Mesothelial cell of epicardium (in vitro differentiated cells): ENCODE results near the gene PTTG2. TPM values are rescaled to one million over a fixed set of nuclear protein-coding genes. Genes with fewer than 3 reads are reported as not detected.
"Not testable (repeated sequence)": the region's sequence is repeated elsewhere in the genome, so short reads cannot be mapped to it uniquely, and the experiment has no call there.

Experiments
- DNase-seq, 2 experiments: peaks; one replicate each; pipeline ENCODE4 v3.0.0; 2021; ENCODE audit warnings: low spot score in 2 of 2; ENCODE audit not compliant: unreplicated experiment in 2 of 2
- H3K27ac Mint-ChIP-seq: 2 replicates; pipeline ENCODE4 v1.8.0; 2021; ENCODE audit warnings: mixed read lengths
- H3K27me3 Mint-ChIP-seq: 2 replicates; pipeline ENCODE4 v1.8.0; 2021; ENCODE audit warnings: low read depth, mixed read lengths
- H3K36me3 Mint-ChIP-seq: 2 replicates; pipeline ENCODE4 v1.8.0; 2021; ENCODE audit warnings: mixed read lengths
- H3K4me1 Mint-ChIP-seq: 2 replicates; pipeline ENCODE4 v1.8.0; 2021; ENCODE audit warnings: mixed read lengths
- H3K4me3 Mint-ChIP-seq: 2 replicates; pipeline ENCODE4 v1.8.0; 2021; ENCODE audit warnings: mild to moderate bottlenecking, moderate library complexity, mixed read lengths
- H3K9me3 Mint-ChIP-seq: 2 replicates; pipeline ENCODE4 v1.8.0; 2021; ENCODE audit warnings: mixed read lengths
- total RNA-seq: library from RNA; stranded (reverse); gene quantifications from 3 replicates; pipeline ENCODE4 v1.2.1, GENCODE V29; 2021
- TF ChIP-seq, protein P1 (sequence below): fragments of 200-600 bp; sonication (generic); IDR thresholded peaks from one replicate; pipeline ENCODE4 v1.5.0; 2021; ENCODE audit warnings: antibody characterized with exemption; ENCODE audit not compliant: unreplicated experiment

The PTTG2 gene
- total RNA-seq, 1 donor from 2014 or later, result not detected

DNA sequence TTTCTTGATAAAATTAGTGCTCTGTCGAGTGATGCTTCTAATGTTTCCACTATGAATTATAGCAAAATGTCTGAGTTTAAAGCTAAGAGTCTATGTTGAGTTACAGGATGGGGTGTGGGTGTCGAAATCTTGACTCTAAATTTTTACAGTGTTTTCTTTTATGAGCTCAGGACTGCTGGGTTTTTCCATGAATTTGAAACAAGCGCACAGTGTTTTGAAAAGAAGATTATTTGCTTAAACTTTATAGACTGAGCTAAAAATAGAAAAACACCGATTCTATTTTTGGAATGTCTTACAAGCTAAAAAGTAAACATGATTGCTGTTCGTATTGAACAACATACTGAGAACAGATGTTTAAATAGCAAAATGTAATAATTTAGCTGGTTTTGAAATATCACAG is 7.5 kb downstream of the PTTG2 start:
- Mint-ChIP-seq H3K36me3 (peaks cover 1% of the 10 kb centered on the region), H3K27me3 (no peaks in the 10 kb centered on the region), H3K9me3 (peaks cover 19% of the 10 kb centered on the region), H3K4me1 (peaks cover 4% of the 10 kb centered on the region), H3K4me3 (no peak overlapping the region), H3K27ac (peak overlapping the region; percentile 14)
- no peak for DNase-seq
- TF ChIP-seq, protein P1, sequence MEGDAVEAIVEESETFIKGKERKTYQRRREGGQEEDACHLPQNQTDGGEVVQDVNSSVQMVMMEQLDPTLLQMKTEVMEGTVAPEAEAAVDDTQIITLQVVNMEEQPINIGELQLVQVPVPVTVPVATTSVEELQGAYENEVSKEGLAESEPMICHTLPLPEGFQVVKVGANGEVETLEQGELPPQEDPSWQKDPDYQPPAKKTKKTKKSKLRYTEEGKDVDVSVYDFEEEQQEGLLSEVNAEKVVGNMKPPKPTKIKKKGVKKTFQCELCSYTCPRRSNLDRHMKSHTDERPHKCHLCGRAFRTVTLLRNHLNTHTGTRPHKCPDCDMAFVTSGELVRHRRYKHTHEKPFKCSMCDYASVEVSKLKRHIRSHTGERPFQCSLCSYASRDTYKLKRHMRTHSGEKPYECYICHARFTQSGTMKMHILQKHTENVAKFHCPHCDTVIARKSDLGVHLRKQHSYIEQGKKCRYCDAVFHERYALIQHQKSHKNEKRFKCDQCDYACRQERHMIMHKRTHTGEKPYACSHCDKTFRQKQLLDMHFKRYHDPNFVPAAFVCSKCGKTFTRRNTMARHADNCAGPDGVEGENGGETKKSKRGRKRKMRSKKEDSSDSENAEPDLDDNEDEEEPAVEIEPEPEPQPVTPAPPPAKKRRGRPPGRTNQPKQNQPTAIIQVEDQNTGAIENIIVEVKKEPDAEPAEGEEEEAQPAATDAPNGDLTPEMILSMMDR, result no peak

DNA sequence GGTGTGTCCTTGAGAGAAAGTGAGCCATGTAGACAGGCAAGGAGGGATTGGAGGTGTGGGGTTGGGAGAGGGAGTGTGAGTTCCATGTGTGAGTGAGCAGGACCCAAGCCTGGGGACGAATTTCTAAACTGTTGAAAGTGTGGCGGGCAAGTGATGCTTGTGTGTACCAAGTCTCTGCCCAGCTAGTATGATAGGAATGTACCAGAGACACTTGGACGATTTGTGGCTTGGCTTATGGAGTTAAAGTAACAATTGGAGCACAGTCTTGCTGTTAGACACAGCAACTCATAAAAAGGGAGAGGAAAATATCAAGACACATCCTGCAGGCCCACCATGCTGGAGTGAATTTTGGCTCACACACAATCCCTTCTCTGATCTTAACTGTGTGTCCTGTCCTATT is 8.5 kb downstream of the PTTG2 start:
- peaks cover 4% of the 10 kb centered on the region for H3K4me1 Mint-ChIP-seq

DNA sequence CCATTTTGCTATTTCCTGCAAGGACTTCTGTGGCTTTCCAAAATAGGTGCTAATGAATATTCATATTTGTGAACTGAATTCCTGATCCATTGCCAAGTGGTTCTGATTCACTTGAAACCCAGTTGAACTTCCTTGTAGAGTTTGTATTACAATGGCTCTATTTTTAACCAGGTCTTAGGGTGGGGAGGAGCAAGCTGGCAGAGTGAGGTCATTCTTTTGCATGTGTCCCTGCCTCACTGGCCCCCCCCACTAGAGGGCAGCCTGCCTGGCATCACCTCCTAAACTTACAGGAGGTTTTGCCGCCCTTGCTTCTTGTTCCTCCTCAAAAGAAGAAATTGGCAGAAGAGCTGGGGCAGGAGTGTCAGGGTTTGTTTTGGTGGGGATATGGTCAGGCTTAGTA is 10.5 kb downstream of the PTTG2 start:
- TF ChIP-seq, protein P1, result no peak
- Mint-ChIP-seq H3K27ac (no peak overlapping the region), H3K27me3 (no peaks in the 10 kb centered on the region), H3K36me3 (peaks cover 1% of the 10 kb centered on the region), H3K4me1 (peaks cover 4% of the 10 kb centered on the region), H3K9me3 (peaks cover 19% of the 10 kb centered on the region), H3K4me3 (no peak overlapping the region)
- no peak for DNase-seq

More for the DNA sequence above, 8.5 kb downstream of the PTTG2 start:
- Mint-ChIP-seq H3K27me3 (no peaks in the 10 kb centered on the region), H3K4me3 (no peak overlapping the region), H3K36me3 (peaks cover 1% of the 10 kb centered on the region), H3K9me3 (peaks cover 19% of the 10 kb centered on the region), H3K27ac (no peak overlapping the region)
- no peak for DNase-seq
- TF ChIP-seq, protein P1, result no peak

DNA sequence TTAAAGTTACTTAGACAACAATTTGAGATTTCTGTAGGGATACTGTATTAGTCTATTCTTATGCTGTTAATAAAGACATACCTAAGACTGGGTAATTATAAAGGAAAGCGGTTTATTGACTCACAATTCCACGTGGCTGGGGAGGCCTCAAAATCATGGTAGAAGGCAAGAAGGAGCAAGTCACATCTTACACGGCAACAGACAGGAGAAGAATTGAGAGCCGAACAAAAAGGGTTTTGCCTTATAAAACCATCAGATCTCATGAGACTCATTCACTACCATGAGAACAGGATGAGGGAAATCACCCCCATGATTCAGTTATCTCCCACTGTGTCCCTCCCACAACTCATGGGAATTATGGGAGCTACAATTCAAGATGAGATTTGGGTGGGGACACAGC is 11.0 kb downstream of the PTTG2 start:
- Mint-ChIP-seq H3K9me3 (peaks cover 19% of the 10 kb centered on the region), H3K27me3 (no peaks in the 10 kb centered on the region), H3K4me3 (no peak overlapping the region), H3K36me3 (peaks cover 1% of the 10 kb centered on the region), H3K27ac (no peak overlapping the region), H3K4me1 (peaks cover 4% of the 10 kb centered on the region)
- DNase-seq, result no peak
- TF ChIP-seq, protein P1, result no peak

DNA sequence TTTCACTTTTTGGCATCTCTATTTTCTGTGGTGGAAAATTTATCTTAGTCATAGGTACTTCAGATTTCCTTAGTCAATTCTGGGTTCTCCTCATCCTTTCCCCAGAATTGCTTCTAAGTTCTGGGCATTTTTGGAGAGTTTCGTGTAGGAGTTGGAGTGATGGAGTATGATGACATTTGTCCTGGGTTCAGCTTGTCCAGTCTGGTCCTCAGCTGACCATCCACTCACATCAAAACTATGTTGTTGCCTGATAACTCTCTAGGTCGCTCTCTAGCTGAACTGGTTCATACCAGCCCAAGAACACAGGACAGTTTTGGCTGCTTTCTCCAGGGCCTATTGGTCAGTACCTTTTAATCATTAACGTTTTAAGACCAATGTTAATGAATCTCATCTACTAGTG is 13.2 kb downstream of the PTTG2 start:
- Mint-ChIP-seq H3K4me3 (no peak overlapping the region), H3K4me1 (peaks cover 4% of the 10 kb centered on the region), H3K27ac (no peak overlapping the region), H3K9me3 (peaks cover 19% of the 10 kb centered on the region), H3K27me3 (no peaks in the 10 kb centered on the region), H3K36me3 (peaks cover 1% of the 10 kb centered on the region)
- DNase-seq, result no peak
- TF ChIP-seq, protein P1, result no peak

DNA sequence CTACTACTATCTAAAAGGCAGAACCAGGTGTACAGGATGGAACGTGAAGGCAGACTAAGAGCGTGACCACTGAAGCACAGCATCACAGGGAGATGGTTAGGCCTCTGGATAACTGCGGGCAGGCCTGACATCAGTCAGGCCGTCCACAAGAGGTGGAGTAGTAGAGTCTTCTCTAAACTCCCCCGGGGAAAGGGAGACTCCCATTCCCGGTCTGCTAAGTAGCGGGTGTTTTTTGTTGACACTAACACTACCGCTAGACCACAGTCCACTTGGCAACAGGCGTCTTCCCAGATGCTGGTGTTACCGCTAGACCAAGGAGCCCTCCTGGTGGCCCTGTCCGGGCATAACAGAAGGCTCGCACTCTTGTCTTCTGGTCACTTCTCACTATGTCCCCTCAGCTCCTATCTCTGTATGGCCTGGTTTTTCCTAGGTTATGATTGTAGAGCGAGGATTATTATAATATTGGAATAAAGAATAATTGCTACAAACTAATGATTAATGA is 15.2 kb downstream of the PTTG2 start:
- not testable (repeated sequence) for H3K27ac Mint-ChIP-seq, DNase-seq, H3K27me3 Mint-ChIP-seq, H3K9me3 Mint-ChIP-seq, H3K4me1 Mint-ChIP-seq, H3K36me3 Mint-ChIP-seq, H3K4me3 Mint-ChIP-seq
